A673 (cell line): ENCODE data around the gene TLNRD1.

Experiments used
- EZH2 ChIP-seq: fragments of 200-600 bp; sonication (generic); IDR thresholded peaks from 2 replicates; pipeline ENCODE4 v1.6.1; 2017; ENCODE audit warnings: borderline replicate concordance, low read depth, mild to moderate bottlenecking, mixed read lengths, antibody characterized with exemption, low read length; ENCODE audit not compliant: poor library complexity, severe bottlenecking
- TF ChIP-seq, protein P1 (sequence below): fragments of 300-800, 200-600 bp; sonication (generic); conservative IDR thresholded peaks from 2 replicates; pipeline ENCODE4 v1.5.1; 2017; ENCODE audit warnings: low read depth, mild to moderate bottlenecking, antibody characterized with exemption, low read length, moderate library complexity, mixed read lengths

DNA sequence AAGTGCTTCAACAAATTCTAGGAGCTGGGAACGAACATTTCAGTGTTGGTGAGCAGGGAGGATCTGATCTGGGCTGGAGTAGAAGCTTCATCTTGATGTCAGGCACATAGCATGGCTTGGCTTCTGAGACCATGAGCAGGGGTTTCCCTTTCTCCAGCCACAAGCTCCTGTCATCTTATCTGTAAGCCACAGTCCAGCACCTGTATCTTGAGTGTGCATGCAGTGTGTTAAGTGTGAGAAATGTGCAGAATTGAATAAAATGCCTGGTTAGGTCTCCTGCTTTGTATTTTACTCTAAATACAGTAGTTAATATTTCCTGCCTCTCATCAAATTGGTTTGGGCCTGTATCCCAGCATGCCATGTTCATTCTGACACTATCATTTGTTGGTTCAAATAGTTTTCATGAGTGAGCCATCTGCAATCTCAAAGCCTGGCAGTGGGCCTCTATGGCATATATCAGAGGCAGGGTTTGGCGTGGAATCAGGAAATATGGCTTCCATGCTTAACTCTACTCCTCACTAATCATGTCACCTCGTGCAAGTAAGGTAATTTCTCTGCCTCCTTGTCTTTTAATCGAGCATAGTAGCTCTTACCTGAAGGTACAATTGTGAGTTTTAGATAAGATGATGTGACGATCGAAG is 43.3 kb downstream of the TLNRD1 start:
- TF ChIP-seq, protein P1, sequence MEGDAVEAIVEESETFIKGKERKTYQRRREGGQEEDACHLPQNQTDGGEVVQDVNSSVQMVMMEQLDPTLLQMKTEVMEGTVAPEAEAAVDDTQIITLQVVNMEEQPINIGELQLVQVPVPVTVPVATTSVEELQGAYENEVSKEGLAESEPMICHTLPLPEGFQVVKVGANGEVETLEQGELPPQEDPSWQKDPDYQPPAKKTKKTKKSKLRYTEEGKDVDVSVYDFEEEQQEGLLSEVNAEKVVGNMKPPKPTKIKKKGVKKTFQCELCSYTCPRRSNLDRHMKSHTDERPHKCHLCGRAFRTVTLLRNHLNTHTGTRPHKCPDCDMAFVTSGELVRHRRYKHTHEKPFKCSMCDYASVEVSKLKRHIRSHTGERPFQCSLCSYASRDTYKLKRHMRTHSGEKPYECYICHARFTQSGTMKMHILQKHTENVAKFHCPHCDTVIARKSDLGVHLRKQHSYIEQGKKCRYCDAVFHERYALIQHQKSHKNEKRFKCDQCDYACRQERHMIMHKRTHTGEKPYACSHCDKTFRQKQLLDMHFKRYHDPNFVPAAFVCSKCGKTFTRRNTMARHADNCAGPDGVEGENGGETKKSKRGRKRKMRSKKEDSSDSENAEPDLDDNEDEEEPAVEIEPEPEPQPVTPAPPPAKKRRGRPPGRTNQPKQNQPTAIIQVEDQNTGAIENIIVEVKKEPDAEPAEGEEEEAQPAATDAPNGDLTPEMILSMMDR, result no peak
- TF ChIP-seq EZH2, result no peak
